ENCODE results near the gene APH1B. TPM values are rescaled to one million over a fixed set of nuclear protein-coding genes. Genes with fewer than 3 reads are reported as not detected.
A peak's percentile ranks its signal among the peaks of the same experiment; 100 is the strongest.
"Not testable (repeated sequence)": the region's sequence is repeated elsewhere in the genome, so short reads cannot be mapped to it uniquely, and the experiment has no call there.

APH1B gene
- 12.8 and 15.0 TPM in 2 replicates for total RNA-seq (2014; rRNA removed; shearing (Covaris generic))

DNA sequence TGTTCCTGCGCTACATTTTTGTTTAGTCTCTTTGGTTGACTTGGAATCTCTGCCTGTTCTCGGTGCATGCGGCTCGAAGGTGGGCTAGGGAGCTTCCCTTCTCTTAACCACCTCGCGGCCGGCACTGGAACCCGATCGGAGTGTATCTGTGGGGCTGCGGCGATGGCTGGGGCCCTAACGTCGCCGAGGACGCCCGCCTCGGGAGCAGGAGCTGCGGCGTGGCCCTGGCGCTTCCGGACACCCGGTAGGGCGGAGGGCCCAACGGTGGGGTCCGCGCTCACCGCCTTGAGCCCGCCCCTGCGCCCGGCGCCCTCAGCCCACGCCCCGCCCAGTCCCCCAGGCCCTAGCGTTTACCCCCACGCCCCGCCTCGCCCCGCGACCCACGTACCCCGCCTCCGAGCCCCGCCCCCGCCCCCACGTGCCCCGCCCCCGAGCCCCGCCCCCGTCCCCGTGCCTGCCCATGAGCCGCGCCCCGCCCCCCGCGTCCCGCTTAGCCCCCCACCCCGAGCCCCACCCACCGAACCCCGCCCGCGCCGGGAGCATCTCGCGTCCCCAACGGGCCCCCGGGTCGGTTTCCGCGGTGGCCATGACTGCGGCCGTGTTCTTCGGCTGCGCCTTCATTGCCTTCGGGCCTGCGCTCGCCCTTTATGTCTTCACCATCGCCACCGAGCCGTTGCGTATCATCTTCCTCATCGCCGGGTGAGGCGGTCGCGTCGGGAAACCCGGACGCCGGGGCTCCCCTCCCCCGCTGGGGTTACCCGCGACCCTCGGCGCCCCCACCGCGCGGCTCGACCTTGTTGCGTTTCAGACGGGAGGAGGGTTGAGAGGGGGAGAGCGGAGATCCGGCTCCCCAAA lies at the start of gene APH1B:
TSS of gene APH1B (plus strand) at position 568 of the 855 bp plus-strand sequence. CDS start at position 587, 19 bp downstream.
- peak; percentile 55 for DNase-seq (ENCODE audit: low spot score)

DNA sequence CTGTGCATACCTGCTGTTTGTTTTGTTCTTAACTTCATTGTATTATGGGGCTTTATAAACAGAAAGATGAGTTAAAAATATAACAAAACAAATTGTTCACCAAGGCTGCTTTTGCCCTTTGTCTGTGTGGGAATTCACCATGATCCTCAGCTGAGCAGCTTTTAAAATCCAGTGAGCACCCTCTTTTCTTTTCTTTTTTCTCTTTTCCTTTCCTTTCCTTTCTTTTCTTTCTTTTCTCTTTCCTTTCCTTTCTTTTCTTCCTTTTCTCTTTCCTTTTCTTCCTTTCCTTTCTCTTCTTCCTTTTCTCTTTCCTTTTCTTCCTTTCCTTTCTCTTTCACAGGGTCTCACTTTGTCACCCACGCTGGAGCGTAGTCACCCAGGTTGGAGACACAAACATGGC lies 49.7 kb upstream of the APH1B start:
- no peak for DNase-seq (ENCODE audit: low spot score)

- no peak for DNase-seq (ENCODE audit: low spot score)
Observed at GRCh38 chr15:63231206-63231605, 46.2 kb upstream of the APH1B start.

- DNase-seq (ENCODE audit: low spot score): no peak
Observed at GRCh38 chr15:63231706-63232105, 45.7 kb upstream of the APH1B start.

- no peak for DNase-seq (ENCODE audit: low spot score)
Observed at GRCh38 chr15:63232405-63232804, 45.0 kb upstream of the APH1B start.

DNA sequence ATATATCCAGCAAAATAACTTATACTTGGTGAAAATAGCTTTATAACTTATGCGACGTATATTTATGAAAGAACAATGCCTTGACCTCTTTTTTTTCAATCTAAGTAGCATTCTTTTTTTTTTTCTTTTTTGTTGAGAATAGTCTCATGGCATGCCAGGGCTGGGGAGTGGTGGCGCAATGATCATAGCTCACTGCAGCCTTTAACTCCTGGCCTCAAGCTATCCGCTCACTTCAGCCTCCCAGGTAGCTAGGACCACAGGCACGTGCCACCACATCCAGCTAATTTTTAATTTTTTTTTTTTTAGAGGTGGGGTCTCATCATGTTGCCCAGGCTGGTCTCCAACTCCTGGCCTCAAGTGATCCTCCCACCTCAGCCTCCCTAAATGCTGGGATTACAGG lies 44.5 kb upstream of the APH1B start:
- no peak for DNase-seq (ENCODE audit: low spot score)

GRCh38 chr15:63233667-63234423 lies 43.6 kb upstream of the APH1B start:
- DNase-seq (ENCODE audit: low spot score): peak; percentile 41

- no peak for DNase-seq (ENCODE audit: low spot score)
Observed at GRCh38 chr15:63234451-63234870, 42.9 kb upstream of the APH1B start.

DNA sequence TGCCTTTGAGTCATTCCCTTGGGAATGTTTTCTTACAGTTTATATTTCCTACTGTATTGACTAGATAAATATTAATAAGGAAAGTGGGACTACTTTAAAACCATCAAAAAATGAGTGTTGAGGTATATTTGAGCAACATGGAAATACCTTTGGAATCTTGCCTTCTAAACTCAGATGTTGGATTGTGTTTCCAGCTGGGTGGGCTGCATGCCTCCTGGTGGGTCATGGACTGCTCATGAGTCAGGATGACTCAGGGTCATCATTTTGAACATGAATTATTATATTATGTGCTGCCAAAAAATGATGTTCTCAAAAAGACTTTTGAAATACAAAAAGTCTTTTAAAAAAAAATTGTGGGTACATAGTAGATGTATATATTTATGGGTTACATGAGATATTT lies 41.1 kb upstream of the APH1B start:
- peak; percentile 41 for DNase-seq (ENCODE audit: low spot score)

DNA sequence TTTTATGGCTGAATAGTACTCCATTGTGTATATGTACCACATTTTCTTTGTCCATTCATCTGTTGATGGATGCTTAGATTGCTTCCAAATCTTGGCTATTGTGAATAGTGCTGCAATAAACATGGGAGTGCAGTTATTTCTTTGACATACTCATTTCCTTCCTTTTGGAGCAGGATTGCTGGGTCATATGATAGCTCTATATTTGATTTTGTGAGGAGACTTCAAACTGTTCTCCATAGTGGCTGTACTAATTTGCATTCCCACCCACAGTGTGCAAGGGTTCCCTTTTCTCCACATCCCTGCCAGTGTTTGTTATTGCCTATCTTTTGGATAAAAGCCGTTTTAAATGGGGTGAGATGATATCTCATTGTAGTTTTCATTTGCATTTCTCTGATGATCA lies 40.3 kb upstream of the APH1B start:
- DNase-seq (ENCODE audit: low spot score): not testable (repeated sequence)

GRCh38 chr15:63238171-63238570 lies 39.2 kb upstream of the APH1B start:
- no peak for DNase-seq (ENCODE audit: low spot score)

DNA sequence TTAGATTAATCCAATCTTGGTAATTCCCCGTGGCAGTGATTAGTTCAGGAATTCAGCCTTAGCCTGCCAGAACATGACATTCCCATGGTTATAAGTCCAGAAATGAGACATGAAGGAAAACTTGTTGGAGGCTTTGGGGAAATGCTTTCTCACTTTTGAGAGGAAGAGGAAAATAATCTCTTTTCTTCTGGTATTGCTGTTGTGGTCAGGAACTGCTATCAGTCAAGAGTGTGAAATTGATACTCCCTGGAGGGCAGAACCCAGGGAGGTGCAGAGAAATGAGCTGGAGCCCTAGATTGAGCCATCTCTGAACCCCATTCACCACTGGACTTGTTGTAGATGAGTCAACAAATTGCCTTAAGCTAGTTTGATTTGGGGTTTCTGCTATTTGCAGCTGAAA lies 38.6 kb upstream of the APH1B start:
- peak; percentile 44 for DNase-seq (ENCODE audit: low spot score)

DNA sequence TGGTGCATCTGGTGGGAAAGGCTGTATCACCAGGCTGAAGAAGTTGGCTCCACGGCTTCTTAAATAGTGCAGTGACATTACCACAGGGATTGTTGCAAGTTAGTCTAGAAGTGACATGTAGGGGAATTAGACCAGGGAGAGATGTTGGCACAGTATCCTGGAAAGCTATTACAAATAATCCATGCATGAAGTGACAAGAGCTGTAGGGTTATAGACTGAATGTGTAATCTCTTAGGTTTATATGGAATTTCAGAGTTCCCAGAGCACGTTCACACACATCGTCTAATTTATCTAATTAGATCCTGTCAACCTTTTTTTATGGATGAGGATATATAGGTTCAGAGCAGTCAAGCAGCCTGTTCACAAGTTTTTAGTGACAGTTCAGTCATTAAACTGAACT lies 37.3 kb upstream of the APH1B start:
- no peak for DNase-seq (ENCODE audit: low spot score)

DNA sequence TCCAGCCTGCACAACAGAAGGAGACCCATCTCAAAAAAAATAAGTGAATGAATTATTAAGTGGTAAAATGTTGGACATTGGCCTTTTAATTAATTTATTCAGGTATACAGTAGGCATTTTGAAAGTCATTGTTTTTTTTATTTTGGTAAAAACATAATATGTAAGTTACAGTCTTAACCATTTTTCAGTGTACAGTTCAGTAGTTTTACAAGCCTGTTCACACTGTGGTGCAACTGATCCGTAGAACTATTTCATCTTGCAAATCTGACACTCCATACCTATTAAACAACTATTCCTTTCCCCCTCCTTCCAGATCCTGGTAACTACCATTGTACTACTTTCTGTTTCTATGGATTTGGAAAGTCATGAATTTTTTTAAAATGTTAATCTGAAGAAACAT lies 36.1 kb upstream of the APH1B start:
- no peak for DNase-seq (ENCODE audit: low spot score)

DNA sequence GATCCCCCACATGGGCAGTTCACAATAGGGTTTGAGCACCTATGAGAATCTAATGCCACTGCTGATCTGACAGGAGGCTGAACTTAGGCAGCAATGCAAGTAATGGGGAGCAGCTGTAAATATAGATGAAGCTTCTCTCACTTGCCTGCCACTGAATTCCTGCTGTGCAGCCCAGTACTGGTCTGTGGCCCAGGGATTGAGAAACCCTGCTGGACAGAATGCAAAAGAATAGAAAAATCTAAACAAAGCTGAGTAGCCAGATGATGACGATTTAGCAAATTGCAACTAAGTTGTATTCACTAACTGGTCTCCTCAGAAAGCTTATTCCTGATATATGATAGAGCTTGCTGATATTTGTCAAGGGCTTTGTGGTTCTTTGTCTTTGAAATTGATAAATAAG lies 34.3 kb upstream of the APH1B start:
- DNase-seq (ENCODE audit: low spot score): no peak

- DNase-seq (ENCODE audit: low spot score): no peak
Observed at GRCh38 chr15:63243776-63244175, 33.6 kb upstream of the APH1B start.

- peak; percentile 56 for DNase-seq (ENCODE audit: low spot score)
Observed at GRCh38 chr15:63244399-63244798, 33.0 kb upstream of the APH1B start.

DNA sequence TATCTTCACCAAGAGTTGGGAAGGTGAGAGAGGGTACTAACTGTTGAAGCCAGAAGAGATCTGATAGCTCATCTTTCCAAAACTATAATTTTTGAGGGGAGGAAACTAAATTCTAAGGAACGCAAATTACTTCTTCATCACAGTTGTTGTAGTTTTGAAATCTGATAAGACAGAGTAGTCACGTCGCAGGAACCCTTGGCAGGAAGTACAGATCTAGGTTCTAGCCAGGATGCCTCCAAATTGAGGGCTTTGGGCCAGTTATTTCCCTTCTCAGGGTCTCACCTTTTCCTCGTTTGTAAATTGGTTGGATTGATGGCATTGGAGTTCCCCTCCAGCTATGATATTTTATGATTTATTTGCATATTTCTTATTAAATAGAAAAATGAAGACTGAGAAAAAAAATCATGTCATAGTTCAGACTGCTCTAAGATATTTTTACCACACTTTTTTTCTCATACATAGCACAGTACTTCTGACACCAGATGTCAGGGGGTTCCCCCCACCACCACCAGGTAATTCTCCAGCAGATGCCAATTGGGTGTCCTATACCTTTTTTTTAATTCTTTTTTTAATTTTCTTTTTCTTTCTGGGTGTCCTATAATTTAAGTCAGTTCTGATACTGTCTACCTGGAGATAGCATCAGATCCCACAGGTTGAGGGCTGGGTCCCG lies 32.3 kb upstream of the APH1B start:
- peak; percentile 42 for DNase-seq (ENCODE audit: low spot score)

- DNase-seq (ENCODE audit: low spot score): no peak
Observed at GRCh38 chr15:63246691-63247469, 30.5 kb upstream of the APH1B start.

GRCh38 chr15:63250312-63250965 lies 27.0 kb upstream of the APH1B start:
- DNase-seq (ENCODE audit: low spot score): peak; percentile 87

GRCh38 chr15:63251701-63252100 lies 25.7 kb upstream of the APH1B start:
- no peak for DNase-seq (ENCODE audit: low spot score)

Data from A172 (cell line).